Adrenal gland (tissue), 12 donors: ENCODE data around the gene KRT6B. TPM values are rescaled to one million over a fixed set of nuclear protein-coding genes. Genes with fewer than 3 reads are reported as not detected.

Experiments used
- DNase-seq, 7 donors: peaks; one replicate each; pipeline ENCODE4 v3.0.0-alpha.2; 2019 to 2020
- H3K27ac ChIP-seq, 5 donors: fragments of 200-600 bp; sonication (generic) in 4 of 5; 1 replicate in 3 of 5; 2 replicates in 2 of 5; pipeline versions ENCODE4 v1.5.1 to v1.8.0; 2016 to 2020; ENCODE audit warnings: mild to moderate bottlenecking in 1 of 5
- H3K27me3 ChIP-seq: fragments of 200-600 bp; 2 replicates; pipeline ENCODE4 v1.8.0; 2021
- H3K36me3 ChIP-seq, 2 donors: fragments of 200-600 bp; replicated peaks in 1 of 2; 1 replicate in 1 of 2; 2 replicates in 1 of 2; pipeline versions ENCODE4 v1.5.1 to v1.8.0; 2018 to 2022
- H3K4me1 ChIP-seq, 2 donors: fragments of 200-600 bp; replicated peaks in 1 of 2; 1 replicate in 1 of 2; 2 replicates in 1 of 2; pipeline versions ENCODE4 v1.5.1 to v1.8.0; 2018 to 2021
- H3K4me3 ChIP-seq, 4 donors: fragments of 200-600 bp; sonication (generic) in 3 of 4; one replicate each; pipeline ENCODE4 v1.5.1; 2016 to 2018
- H3K9me3 ChIP-seq, 3 donors: fragments of 200-600 bp; sonication (generic) in 1 of 3; replicated peaks in 1 of 3; 1 replicate in 2 of 3; 2 replicates in 1 of 3; pipeline versions ENCODE4 v1.5.1 to v1.8.0; 2016 to 2021
- POLR2A ChIP-seq, 2 donors: fragments of 450-650 bp; IDR thresholded peaks; one replicate each; pipeline ENCODE4 v1.6.1; 2017; ENCODE audit warnings: antibody characterized with exemption in 2 of 2, mild to moderate bottlenecking in 2 of 2, moderate library complexity in 1 of 2
- WGBS, 4 donors: extraction: QIAGEN DNeasy Blood & Tissue Kit in 2 of 4; methylation state at CpG; one replicate each; pipeline versions ENCODE4 v1.1.5 to v1.1.7; 2013 to 2017; 5-methylcytosine and 5-hydroxymethylcytosine counted together
- intact Hi-C, 2 donors: fragments of 100-400 bp; cut with DNase I; formaldehyde crosslinking; loops; one replicate each; pipeline versions ENCODE4 v1.14.1 to v1.15.0; 2022 to 2023
- polyA plus RNA-seq, 3 donors: library from polyadenylated mRNA; stranded (reverse); fragments of 200-250 nt in 2 of 3; fragments of 350-450 nt in 1 of 3; fragmentation: Illumina TruSeq in 1 of 3; extraction: RNeasy Lipid Tissue Mini Kit (QIAGEN cat#74804) in 1 of 3; gene quantifications; one replicate each; pipeline ENCODE4 v1.2.3, GENCODE V29; 2013 to 2014
- total RNA-seq, 9 donors: library from RNA; depleted of rRNA in 4 of 9; stranded (reverse); fragments of >200 nt in 4 of 9; fragments of 120-200 nt in 1 of 9; fragmentation: NEBNext Ultra II Directional in 1 of 9; extraction: Animal tissue kit (Norgen Biotek cat#: 25700) in 1 of 9; gene quantifications; one replicate each; pipeline versions ENCODE4 v1.1.0 to v1.2.4, GENCODE V29; 2013 to 2023
- TF ChIP-seq, protein P1 (sequence below), 6 experiments: fragments of 450-650 bp in 4 of 6; fragments of 200-600 bp in 2 of 6; sonication (generic) in 1 of 6; IDR thresholded peaks; 1 replicate in 5 of 6; 2 replicates in 1 of 6; pipeline versions ENCODE4 v1.5.1 to v1.8.0; 2016 to 2021; ENCODE audit warnings: antibody characterized with exemption in 6 of 6, mild to moderate bottlenecking in 2 of 6, moderate library complexity in 1 of 6
- donor health status: healthy with polysubstance abuse.
- donor health status: Bipolar disorder and iron deficiency.
- donor health status: DM: yes; HTN: yes; CAD: no.
- donor health status: DM: no; HTN: no; CAD: no.
- donor health status: DM: no; HTN: no; CAD: no.
- donor health status: DM: yes; HTN: yes; CAD: no.

The KRT6B gene
- total and polyA plus RNA-seq, 12 donors: 0.20 to 0.25 TPM; not detected in 10

DNA sequence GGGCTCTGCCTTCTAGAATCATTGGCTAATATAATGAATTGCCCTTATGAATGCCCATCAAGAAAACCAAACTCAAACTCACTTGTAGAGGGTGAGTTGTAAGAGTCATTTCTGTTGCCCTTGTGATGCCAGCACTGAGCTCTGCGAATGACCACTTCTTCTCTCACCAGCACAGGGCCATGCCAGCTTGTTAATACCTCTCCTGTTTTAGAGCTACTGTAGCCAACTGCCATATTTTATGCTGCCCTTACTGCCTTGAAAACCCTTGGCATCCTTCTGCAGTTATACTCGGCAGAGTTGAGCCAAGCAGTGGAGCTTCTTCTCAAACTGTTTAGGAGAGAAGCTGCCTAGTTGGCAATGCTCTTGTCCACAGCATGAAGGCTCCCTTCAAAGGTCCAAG, 25.9 kb downstream of the KRT6B start:
- 85 to 91% (median 91%) methylated on average over 2 of the region's 2 CpGs for WGBS, 4 donors
- no peak overlapping the region for H3K4me3 ChIP-seq
- DNase-seq: no peak
- no peaks in the 10 kb centered on the region for H3K9me3 ChIP-seq
- no peak for TF ChIP-seq POLR2A (IDR thresholded peaks at IDR 0.05)
- TF ChIP-seq, protein P1, sequence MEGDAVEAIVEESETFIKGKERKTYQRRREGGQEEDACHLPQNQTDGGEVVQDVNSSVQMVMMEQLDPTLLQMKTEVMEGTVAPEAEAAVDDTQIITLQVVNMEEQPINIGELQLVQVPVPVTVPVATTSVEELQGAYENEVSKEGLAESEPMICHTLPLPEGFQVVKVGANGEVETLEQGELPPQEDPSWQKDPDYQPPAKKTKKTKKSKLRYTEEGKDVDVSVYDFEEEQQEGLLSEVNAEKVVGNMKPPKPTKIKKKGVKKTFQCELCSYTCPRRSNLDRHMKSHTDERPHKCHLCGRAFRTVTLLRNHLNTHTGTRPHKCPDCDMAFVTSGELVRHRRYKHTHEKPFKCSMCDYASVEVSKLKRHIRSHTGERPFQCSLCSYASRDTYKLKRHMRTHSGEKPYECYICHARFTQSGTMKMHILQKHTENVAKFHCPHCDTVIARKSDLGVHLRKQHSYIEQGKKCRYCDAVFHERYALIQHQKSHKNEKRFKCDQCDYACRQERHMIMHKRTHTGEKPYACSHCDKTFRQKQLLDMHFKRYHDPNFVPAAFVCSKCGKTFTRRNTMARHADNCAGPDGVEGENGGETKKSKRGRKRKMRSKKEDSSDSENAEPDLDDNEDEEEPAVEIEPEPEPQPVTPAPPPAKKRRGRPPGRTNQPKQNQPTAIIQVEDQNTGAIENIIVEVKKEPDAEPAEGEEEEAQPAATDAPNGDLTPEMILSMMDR (IDR thresholded peaks at IDR 0.05): no peak
- no peaks in the 10 kb centered on the region for H3K27me3 ChIP-seq
- H3K4me1 ChIP-seq: no peaks in the 10 kb centered on the region
- H3K27ac ChIP-seq: no peak overlapping the region
- intact Hi-C loops: no loop called here
- no peaks in the 10 kb centered on the region for H3K36me3 ChIP-seq

DNA sequence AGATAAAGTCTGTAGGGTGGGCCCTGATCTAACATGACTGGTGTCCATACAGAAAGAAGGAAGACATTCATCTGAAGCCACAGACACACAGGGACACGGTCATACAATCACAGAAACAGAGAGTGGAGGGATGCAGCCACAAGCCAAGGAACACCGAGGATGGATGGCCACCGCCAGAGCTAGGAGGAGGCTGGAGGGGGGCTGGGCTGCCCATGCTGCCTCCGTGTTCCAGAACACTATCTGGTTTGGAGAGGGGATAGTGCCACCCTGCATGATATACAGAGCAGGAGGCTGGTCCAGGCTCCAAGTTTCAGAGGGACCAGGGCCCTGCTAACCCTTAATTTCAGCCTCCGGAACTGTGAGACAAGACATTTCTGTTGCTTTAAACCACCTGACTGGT, 26.5 kb downstream of the KRT6B start:
- intact Hi-C loops: no loop called here
- H3K27me3 ChIP-seq: no peaks in the 10 kb centered on the region
- no peaks in the 10 kb centered on the region for H3K36me3 ChIP-seq
- TF ChIP-seq, protein P1 (IDR thresholded peaks at IDR 0.05): no peak
- no peak for TF ChIP-seq POLR2A (IDR thresholded peaks at IDR 0.05)
- no peak overlapping the region for H3K4me3 ChIP-seq
- DNase-seq: no peak
- H3K4me1 ChIP-seq: no peaks in the 10 kb centered on the region
- H3K9me3 ChIP-seq: no peaks in the 10 kb centered on the region
- no peak overlapping the region for H3K27ac ChIP-seq
- WGBS, 4 donors: 81 to 93% (median 86%) methylated on average over 5 of the region's 5 CpGs

DNA sequence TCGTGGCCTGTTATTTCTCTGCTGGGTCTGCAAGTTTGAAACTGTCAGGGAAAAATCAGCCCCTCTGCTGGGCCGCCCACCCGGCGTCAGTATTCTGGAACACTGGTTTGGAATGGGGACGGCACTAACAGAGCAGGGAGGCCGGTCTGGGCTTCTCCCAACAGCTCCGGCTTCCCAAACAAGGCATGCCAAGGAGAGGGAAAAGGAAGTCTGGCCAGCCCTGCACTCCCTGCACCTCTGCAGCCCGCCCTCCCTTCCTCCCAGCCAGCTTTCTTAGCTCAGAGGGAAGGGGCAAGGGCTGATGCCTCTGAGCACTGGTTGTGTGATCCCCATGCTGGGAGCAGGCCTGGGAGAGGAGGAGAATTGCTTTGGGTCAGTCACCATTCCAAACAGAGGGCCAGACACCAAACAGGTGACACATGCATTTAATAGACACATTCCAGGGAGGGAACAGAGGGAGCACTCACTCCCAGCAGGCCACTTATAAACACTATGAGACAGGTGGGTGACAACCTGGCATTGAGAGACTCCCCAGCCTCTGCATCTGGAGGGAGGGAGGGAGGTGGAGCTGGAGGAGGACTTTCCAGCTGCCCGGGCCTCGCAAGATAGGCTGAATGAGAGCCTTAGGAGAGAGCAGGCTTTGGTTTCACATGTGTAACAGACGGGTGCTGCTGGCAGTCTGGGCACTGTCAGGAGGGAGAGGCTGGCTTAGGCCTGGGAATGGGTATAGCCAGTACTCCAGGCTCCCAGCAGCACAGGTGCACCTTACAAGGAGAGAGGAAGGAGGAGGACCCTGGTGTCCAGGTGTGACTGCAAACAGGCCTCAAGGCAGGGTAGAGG, 28.1 kb downstream of the KRT6B start:
- DNase-seq: peak in 1 of 7 donors; percentile 2
- 60 to 73% (median 64%) methylated on average over 6 to 11 of the region's 11 CpGs for WGBS, 4 donors
- peak overlapping the region in 2 of 5 donors; percentile 74 to 77 for H3K27ac ChIP-seq
- no peaks in the 10 kb centered on the region for H3K9me3 ChIP-seq
- no peaks in the 10 kb centered on the region for H3K4me1 ChIP-seq
- no peak overlapping the region for H3K4me3 ChIP-seq
- intact Hi-C loops: no loop called here
- H3K27me3 ChIP-seq: no peaks in the 10 kb centered on the region
- no peak for TF ChIP-seq POLR2A (IDR thresholded peaks at IDR 0.05)
- TF ChIP-seq, protein P1 (IDR thresholded peaks at IDR 0.05): no peak
- H3K36me3 ChIP-seq: no peaks in the 10 kb centered on the region

GRCh38 chr12:52423035-52423434, 28.9 kb downstream of the KRT6B start:
- intact Hi-C loops: no loop called here
- H3K4me1 ChIP-seq: no peaks in the 10 kb centered on the region
- WGBS, 4 donors: 62 to 78% (median 69%) methylated on average over 6 of the region's 6 CpGs

More at GRCh38 chr12:52423035-52423434, 28.9 kb downstream of the KRT6B start:
- Histone ChIP-seq H3K9me3 (no peaks in the 10 kb centered on the region), H3K27ac (peak overlapping the region in 2 of 5 donors; percentile 74 to 77), H3K4me3 (no peak overlapping the region), H3K27me3 (no peaks in the 10 kb centered on the region), H3K36me3 (no peaks in the 10 kb centered on the region)
- DNase-seq: peak in 4 of 7 donors; percentile 10 to 56 (median 17)
- TF ChIP-seq POLR2A (IDR thresholded peaks at IDR 0.05): no peak
- TF ChIP-seq, protein P1 (IDR thresholded peaks at IDR 0.05): no peak
